ENCODE measurements around the gene PNLIPRP3. TPM values are rescaled to one million over a fixed set of nuclear protein-coding genes. Genes with fewer than 3 reads are reported as not detected.

The PNLIPRP3 gene
- not detected in 2 replicates for total RNA-seq

DNA sequence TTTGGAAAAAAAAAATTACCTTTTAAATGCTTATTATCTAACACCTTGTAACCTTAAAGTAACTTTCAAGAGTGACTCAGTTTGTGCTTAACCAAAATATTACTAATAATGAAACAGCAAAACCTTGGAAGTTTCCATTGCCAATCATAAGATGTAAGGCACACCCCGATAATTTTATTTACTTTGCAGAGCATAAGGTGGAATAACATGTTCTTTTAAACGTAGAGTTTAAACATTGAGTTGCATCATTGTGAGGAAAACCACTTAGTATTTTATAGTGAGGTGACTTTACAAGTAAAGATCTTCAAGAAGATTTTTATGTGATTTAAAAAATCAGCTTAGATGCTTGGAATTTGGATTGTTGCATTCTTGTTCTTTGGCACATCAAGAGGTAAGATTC lies at the start of gene PNLIPRP3:
Gene PNLIPRP3, plus strand, starts transcription at position 177 of the 400 bp plus-strand sequence. Its CDS starts 166 bp downstream, at position 343.

Small RNAs within 50 kb of the gene (small RNA-seq; reads per million reads assigned to genes)
- not detected for gene SNRPGP6

Other genes starting within 250 kb of the PNLIPRP3 start
- gene GFRA1, start 154.6 kb upstream of the PNLIPRP3 start, total RNA-seq = under 0.01 TPM in 1 of 2 replicates, not detected in the other
- not detected in 2 replicates for gene CCDC172, start 103.4 kb upstream of the PNLIPRP3 start, total RNA-seq
- not detected in 2 replicates for gene PNLIP, start 118.1 kb downstream of the PNLIPRP3 start, total RNA-seq
- gene PNLIPRP1, start 163.1 kb downstream of the PNLIPRP3 start, total RNA-seq = not detected in 2 replicates
- gene PNLIPRP2, start 193.1 kb downstream of the PNLIPRP3 start, total RNA-seq = not detected in 2 replicates